ENCODE results near the gene RIMS4.

GRCh38 chr20:44719841-44720240, 90.5 kb downstream of the RIMS4 start:
- TF ChIP-seq POLR2A (IDR thresholded peaks at IDR 0.05; ENCODE audit: low read length): no peak
- no peak for TF ChIP-seq GATA1 (IDR thresholded peaks at IDR 0.05; ENCODE audit: low read depth, low read length)
